Measurements from ENCODE around the gene JADE2.

DNA sequence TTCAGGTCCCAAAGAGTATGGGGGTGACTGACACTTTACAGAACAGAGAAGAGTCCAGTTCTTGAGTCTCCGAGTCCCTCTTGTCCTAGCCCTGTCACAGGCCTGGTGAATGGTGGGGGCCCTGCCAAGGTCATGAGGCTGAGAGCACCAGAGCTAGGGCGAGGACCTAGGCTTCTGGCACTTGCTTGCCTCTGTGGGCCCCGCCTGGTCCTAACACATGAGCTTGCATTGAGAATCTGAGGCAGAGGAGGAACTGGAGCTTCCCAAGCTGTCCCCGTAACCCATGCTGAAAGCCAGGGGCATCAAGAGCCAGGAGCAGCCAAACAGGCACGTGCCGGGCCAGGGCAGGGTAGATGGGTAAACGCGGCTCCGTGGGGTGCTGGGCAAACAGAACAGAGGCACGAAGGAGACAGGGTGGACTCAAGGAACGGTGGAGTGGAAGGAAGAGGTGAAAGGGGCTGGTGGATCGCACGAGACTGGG is 41.3 kb downstream of the JADE2 start:
- TF ChIP-seq, protein P1, sequence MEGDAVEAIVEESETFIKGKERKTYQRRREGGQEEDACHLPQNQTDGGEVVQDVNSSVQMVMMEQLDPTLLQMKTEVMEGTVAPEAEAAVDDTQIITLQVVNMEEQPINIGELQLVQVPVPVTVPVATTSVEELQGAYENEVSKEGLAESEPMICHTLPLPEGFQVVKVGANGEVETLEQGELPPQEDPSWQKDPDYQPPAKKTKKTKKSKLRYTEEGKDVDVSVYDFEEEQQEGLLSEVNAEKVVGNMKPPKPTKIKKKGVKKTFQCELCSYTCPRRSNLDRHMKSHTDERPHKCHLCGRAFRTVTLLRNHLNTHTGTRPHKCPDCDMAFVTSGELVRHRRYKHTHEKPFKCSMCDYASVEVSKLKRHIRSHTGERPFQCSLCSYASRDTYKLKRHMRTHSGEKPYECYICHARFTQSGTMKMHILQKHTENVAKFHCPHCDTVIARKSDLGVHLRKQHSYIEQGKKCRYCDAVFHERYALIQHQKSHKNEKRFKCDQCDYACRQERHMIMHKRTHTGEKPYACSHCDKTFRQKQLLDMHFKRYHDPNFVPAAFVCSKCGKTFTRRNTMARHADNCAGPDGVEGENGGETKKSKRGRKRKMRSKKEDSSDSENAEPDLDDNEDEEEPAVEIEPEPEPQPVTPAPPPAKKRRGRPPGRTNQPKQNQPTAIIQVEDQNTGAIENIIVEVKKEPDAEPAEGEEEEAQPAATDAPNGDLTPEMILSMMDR (conservative IDR thresholded peaks at IDR 0.05; ENCODE audit: low read depth, low read length), result no peak
- TF ChIP-seq EZH2 (IDR thresholded peaks at IDR 0.05; ENCODE audit: borderline replicate concordance, low read depth, low read length, poor library complexity, severe bottlenecking), result no peak

Data from A673 (cell line).